AG09319 (cell line): ENCODE results near the gene GABRR2.

Experiments used
- DNase-seq: peaks from one replicate; pipeline ENCODE4 v3.0.0-alpha.2; 2010; ENCODE audit warnings: low read depth; ENCODE audit errors: extremely low read depth
- TF ChIP-seq, protein P1 (sequence below): IDR thresholded peaks from 2 replicates; pipeline ENCODE4 v1.5.1; 2011; ENCODE audit warnings: low read depth, mild to moderate bottlenecking, inconsistent platforms, low read length, moderate library complexity

GABRR2 gene

DNA sequence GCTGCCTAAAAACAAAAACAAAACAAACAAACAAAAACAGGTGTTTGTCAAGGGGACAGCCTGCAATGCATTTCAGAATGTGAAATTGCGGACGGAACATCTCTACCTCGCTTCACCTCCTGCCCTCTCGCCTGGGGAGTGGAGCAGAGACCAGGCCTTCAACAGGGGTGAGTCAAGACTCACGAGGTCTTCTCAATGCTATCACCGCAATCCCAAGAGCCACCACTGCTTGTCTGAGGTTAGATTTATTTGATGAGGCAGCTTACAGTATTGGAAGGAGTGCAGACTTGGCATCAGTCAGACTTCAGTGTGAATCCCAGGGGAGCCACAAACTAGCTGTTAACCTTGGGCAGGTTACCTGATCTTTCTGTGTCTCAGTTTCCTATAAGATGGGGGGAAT, 105.6 kb downstream of the GABRR2 start:
- TF ChIP-seq, protein P1, sequence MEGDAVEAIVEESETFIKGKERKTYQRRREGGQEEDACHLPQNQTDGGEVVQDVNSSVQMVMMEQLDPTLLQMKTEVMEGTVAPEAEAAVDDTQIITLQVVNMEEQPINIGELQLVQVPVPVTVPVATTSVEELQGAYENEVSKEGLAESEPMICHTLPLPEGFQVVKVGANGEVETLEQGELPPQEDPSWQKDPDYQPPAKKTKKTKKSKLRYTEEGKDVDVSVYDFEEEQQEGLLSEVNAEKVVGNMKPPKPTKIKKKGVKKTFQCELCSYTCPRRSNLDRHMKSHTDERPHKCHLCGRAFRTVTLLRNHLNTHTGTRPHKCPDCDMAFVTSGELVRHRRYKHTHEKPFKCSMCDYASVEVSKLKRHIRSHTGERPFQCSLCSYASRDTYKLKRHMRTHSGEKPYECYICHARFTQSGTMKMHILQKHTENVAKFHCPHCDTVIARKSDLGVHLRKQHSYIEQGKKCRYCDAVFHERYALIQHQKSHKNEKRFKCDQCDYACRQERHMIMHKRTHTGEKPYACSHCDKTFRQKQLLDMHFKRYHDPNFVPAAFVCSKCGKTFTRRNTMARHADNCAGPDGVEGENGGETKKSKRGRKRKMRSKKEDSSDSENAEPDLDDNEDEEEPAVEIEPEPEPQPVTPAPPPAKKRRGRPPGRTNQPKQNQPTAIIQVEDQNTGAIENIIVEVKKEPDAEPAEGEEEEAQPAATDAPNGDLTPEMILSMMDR, result no peak
- no peak for DNase-seq

- DNase-seq, result no peak
- TF ChIP-seq, protein P1, result no peak
Observed at GRCh38 chr6:89208551-89208950, 106.5 kb downstream of the GABRR2 start.
